ENCODE measurements around the gene UEVLD.

UEVLD gene

GRCh38 chr11:18580113-18580766 lies 8.3 kb downstream of the UEVLD start:
- DNase-seq = no peak

- no peak for DNase-seq
Observed at GRCh38 chr11:18578975-18579598, 9.4 kb downstream of the UEVLD start.

GRCh38 chr11:18575361-18575760 lies 13.2 kb downstream of the UEVLD start:
- no peak for DNase-seq

GRCh38 chr11:18567081-18567480 lies 21.5 kb downstream of the UEVLD start:
- no peak for DNase-seq

- no peak for DNase-seq
Observed at GRCh38 chr11:18566406-18566805, 22.1 kb downstream of the UEVLD start.

GRCh38 chr11:18564149-18564548 lies 24.4 kb downstream of the UEVLD start:
- DNase-seq = no peak

- no peak for DNase-seq
Observed at GRCh38 chr11:18563090-18563730, 25.3 kb downstream of the UEVLD start.

- no peak for DNase-seq
Observed at GRCh38 chr11:18548001-18548400, 40.5 kb downstream of the UEVLD start.

- no peak for DNase-seq
Observed at GRCh38 chr11:18540207-18541009, 48.1 kb downstream of the UEVLD start.

GRCh38 chr11:18536209-18536608 lies 52.3 kb downstream of the UEVLD start:
- DNase-seq = no peak

- no peak for DNase-seq
Observed at GRCh38 chr11:18534245-18534644, 54.3 kb downstream of the UEVLD start.

GRCh38 chr11:18533365-18533764 lies 55.2 kb downstream of the UEVLD start:
- no peak for DNase-seq

- DNase-seq = peak; percentile 68
Observed at GRCh38 chr11:18527512-18527911, 61.0 kb downstream of the UEVLD start.

GRCh38 chr11:18526521-18527296 lies 61.8 kb downstream of the UEVLD start, which contains the start of gene TSG101:
TSS of gene TSG101 (minus strand) at chr11:18526942. CDS start at chr11:18526816, 126 bp downstream.
- DNase-seq = peak; percentile 94

GRCh38 chr11:18526130-18526520 lies 62.4 kb downstream of the UEVLD start:
- peak; percentile 19 for DNase-seq

GRCh38 chr11:18524248-18524647 lies 64.3 kb downstream of the UEVLD start:
- DNase-seq = no peak

- DNase-seq = no peak
Observed at GRCh38 chr11:18523084-18523483, 65.5 kb downstream of the UEVLD start.

GRCh38 chr11:18522388-18522787 lies 66.1 kb downstream of the UEVLD start:
- DNase-seq = no peak

GRCh38 chr11:18521122-18521521 lies 67.4 kb downstream of the UEVLD start:
- DNase-seq = no peak

- DNase-seq = no peak
Observed at GRCh38 chr11:18502352-18502751, 86.2 kb downstream of the UEVLD start.

- DNase-seq = no peak
Observed at GRCh38 chr11:18501629-18502028, 86.9 kb downstream of the UEVLD start.

GRCh38 chr11:18498039-18498438 lies 90.5 kb downstream of the UEVLD start:
- DNase-seq = no peak

- no peak for DNase-seq
Observed at GRCh38 chr11:18495703-18496102, 92.8 kb downstream of the UEVLD start.

All from suppressor macrophage treated with lipopolysaccharide for 4 hours (primary cell).